HL-60/S4 treated with phorbol 12-myristate 13-acetate at 8.2 ng/mL for 4 days and 3 days (cell line): Measurements from ENCODE around the gene RASL10A.

ENCODE experiments used
- in situ Hi-C: fragments of 300-500 bp; cut with MboI; formaldehyde crosslinking; loops from 2 replicates; pipeline ENCODE4 v1.15.0; 2022; ENCODE audit warnings: low sequenced_read_pairs

Gene RASL10A

DNA sequence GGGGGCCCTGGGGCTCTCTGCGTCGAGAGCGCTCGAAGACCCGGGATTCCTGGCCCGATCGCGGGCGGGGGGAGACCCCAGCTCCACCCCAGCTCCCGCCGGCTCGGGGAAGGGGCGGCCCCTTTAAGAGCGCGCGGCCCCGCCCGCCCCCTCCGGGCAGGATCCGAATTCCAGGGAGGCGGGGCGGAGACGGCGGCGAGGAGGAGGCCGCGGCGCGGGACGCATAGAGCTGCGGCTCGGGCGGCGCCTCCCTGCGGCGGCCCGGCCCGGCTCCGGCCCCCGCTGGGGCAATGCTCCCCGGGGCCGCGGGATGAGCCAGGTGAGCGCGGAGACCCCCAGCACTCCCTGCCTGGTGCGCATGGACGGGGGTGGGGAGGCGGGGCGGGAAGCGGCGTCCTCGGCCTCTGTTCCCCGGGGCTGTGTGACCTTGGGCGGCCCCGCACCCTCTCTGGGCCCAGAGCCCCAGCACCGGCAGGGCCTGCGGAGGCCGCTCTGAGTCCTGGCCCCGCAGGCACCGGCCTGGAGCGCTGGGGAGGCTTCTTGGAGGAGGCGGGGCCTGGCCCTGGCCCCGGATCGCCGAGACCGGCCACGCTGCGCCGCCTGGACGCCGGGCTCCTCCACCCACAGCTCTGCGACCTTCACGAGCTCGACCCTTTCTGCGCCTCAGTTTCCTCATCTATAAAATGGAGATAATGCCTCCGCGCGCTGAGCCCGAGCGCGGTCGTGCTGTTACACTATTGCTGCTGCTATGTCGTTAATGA lies 8.5 kb downstream of the RASL10A start:
- in situ Hi-C loops = no loop called here

DNA sequence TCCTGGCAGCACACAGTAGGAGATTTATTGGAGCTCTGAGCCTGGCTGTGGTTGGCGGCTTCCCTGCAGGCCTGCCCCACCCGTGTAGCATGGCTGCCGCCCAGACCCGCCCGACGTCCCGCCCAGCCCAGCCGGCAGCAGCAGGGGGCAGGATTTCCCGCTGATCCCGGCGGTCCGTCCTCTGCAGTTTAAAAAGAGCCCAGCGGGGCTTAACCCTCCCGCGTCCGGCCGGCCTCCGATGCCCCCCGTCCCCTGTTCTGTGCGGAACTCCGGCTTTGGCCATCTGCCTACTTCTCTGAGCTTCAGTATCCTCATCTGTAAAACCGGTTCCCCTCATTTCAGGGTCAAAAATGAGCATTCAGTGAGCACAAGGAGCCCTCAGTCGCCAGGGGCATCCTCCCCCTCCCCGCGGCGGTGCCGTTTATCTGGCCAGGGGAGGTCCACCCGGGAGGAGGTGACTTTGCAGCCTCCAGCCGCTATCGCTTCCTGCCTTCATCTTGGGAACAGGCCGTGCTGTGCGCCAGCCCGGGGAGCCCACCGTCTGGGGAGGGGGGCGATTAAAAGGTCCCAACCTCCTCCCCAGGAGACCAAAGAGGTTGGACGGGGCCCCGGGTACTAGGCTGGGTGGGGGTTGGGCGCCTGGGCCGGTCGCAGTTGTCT lies 9.2 kb downstream of the RASL10A start, which contains the start of gene GAS2L1:
Gene GAS2L1 (plus strand): TSS at position 476 of the 660 bp plus-strand sequence. CDS start 1,456 bp downstream, outside the sequence.
- in situ Hi-C loops = no loop called here

DNA sequence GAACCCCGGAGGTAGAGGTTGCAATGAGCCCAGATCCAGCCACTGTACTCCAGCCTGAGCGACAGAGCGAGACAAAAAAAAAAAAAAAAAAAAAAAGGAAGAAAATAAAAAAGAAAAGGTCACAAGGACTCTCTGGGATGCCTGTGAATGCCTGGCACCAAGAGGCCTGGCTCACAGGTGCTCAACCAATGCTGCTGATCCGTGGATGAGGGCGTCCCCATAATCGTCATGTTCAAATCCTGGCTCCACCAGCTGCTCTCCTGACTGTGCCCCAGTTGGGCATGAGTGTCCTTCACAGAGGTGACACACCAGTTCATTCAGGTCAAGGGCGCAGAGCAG lies 9.7 kb downstream of the RASL10A start:
- in situ Hi-C loops = no loop called here

DNA sequence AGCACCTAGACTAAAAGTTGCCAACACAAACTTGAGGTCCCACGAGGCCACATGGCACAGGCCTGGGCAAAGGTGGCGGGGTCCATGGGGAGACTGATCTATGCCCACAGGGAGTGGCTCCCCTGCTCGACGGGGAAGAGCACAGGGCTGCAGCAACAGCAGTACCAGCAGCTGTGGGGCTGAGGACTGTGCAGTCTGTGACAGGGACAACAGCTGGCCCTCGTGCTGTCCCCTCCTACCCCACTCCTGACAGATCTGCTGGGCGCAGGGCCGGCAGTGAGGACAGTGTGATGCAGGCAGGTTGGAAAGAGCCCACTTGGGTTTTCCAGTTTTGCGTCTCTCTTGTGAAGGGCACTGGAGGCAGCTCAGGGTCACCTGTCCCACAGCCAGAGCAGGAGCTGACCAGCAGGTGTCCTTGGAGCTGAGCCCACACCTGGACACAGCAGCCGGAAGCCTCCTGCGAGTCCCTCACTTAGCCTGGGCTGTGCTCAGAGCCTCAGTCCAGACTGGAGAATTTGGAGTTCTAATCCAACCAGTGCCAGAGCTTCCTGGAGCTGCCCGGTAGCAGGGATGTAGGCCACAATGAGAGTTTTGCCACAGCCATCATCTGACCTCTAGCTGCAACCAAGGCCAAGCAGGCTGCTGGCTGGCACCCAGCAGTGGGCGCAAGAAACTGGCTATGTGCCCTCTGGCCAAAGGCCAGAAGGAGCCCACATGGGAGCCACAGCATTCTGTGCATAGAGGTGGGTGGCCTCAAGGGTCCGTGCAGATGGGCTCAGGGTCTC lies 12.6 kb downstream of the RASL10A start:
- in situ Hi-C loops = no loop called here

DNA sequence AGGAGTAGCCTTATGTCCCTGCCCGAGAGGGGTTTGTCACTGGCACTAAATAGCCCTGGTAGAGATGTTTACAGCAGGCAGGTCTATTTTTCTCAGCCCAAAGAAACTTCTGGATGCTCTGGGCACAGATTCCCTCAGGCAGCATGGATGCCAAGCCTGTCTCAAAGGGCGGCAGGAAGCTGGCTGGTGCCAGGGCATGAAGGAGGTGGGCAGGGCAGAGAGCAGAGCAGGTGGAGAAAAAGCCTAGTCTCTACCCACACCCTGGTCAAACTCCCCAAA lies 13.2 kb downstream of the RASL10A start:
- in situ Hi-C loops = no loop called here

DNA sequence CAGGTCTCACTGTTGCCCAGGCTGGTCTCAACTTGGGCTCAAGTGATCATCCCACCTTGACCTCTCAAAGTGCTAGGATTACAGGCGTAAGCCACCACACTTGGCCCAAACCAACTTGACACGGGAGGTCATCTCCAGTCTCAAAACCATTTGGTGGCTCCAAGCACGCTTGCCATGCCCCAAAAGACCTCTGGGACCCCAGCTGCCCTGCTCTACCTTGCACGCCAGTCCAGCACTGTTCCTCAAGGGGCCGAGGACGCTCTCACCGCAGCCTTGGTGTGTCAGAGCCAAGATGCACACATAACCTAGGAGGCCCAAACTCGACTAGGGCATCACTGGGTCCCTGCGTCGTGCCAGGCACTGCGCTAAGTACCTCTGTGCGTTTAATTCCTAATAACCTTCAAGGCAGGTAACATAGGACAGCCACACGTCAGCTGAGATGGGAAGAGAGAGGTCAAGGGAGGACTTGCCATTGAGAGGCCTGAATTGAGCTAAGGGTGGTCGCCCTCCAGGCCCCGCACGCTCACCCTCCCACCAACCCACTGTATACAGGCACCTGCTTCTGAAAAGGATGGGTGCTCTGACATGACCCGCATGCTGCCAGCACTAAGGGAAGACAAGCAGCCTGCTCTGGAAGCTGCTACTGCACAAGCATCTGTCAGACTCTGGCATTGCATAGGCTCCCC lies 13.6 kb downstream of the RASL10A start:
- in situ Hi-C loops = no loop called here

DNA sequence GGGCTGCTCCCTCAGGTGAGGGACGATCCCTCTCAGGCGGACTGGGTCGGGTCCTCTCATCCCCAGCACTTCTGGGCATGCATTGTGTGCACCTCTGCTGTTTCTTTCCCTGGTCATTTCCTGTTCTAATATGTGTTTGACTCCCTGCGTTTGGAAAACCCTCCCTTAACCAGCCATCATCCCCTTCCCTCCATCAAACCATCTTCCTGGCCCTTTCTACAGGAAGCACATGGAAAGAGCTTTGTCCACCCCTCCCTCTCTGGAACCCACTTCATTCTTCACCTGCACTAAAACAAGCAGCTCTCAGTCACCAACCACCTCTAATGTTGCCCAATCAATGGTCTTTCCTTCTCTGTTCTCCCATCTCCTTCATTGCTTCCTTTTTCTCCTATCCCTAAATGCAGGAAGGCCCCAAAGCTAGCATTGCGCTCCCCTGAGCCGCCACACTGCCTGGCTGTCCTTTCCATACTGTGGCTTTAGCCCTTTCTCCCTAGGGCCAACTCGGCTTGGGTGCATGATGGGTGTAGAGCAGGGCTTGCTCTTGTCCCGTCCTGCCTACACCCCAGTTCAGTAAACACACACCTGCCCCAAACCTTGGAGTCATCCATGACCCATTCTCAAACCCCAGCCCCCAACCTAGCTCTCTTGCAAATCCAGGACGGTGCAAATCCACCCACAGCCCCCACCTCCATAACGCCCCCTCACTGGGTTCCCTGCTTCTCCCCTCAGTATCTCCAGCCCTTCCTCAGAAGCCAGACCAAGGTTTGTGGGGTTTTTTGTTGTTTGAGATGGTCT lies 14.5 kb downstream of the RASL10A start:
- in situ Hi-C loops = no loop called here

DNA sequence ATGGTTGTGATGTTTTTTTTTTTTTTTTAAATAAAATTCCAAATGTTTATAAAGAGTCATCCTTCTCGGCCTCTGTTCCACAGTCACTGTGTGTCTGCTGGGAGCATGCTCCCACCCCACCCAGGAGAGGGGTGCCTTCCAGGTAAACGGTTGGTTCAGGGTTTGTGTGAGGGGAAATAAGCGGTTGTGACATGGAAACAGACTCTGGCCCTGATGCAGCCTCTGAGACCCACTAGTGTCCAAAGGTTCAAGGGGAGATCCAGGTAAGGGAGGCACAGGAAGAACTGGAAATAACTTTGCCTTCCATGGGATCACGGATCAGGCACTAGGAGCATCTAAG lies 15.1 kb downstream of the RASL10A start:
- in situ Hi-C loops = no loop called here

DNA sequence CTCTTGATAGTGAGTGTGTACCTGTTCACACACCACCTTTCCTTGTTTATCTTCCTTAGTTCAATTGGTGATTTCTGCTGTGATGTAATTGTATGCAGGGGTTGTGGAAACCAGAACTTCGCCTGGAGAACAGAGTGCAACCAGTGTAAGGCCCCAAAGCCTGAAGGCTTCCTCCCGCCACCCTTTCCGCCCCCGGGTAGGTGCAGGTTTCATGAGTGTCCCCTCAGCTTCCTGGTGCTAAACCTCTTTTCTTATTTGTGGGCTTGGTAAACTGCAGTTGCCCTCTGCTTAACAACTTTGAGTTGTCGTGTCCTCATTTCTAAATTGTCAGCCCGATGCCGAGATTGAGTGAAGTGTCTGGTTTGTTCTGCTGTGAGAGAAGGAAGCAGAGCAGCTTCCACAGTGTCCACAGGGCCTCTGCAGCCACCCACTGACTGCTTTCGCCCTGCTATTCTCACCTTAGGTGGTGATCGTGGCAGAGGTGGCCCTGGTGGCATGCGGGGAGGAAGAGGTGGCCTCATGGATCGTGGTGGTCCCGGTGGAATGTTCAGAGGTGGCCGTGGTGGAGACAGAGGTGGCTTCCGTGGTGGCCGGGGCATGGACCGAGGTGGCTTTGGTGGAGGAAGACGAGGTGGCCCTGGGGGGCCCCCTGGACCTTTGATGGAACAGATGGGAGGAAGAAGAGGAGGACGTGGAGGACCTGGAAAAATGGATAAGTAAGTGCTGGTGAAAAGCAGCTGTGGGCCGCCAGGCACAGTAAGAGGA lies 16.2 kb downstream of the RASL10A start:
- in situ Hi-C loops = no loop called here

DNA sequence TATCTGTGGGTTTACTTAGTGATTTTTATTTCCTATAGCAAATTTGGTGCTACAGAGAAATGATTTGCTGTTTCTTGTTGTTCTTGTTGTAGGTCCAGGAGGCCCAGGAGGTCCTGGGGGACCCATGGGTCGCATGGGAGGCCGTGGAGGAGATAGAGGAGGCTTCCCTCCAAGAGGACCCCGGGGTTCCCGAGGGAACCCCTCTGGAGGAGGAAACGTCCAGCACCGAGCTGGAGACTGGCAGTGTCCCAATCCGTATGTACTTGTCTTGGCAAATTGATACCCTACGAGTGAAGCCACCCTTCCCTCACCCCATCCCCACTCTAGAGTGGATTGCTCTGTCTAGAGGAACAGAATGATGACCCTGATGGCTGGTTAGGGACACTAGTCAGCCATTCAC lies 16.9 kb downstream of the RASL10A start:
- in situ Hi-C loops = no loop called here

DNA sequence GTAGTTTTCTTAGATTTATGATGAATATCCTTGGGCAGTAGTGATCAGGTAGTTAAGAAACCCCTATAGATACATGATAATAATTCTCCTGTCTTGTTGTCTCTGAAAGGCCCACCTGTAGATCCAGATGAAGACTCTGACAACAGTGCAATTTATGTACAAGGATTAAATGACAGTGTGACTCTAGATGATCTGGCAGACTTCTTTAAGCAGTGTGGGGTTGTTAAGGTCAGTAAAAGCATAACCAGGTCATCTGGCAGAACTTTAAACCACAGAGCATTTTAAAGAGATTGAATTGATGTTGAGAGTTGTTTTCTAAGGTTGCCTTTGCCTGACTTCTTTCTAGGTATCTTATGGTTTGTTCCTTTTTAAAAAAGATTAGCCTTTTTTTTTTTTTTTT lies 23.1 kb downstream of the RASL10A start:
- in situ Hi-C loops = no loop called here

DNA sequence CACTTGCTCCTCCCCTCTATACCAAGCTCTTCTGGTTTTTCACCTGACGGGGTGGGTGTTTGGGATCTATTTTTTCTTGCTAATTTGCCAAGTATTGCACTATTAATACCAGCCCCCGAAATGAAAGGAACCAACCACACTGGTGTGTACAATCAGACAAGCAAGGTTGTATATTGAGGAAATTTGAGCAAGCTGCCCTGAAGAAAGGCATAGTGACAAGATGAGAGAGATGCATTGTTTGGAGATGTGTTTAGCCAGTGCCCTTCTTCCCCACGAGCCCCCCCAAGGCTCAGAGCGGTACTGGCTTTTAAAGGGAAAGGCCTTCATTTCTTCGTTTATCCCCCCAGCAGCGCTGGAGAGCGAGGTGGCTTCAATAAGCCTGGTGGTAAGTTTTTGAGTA lies 24.3 kb downstream of the RASL10A start:
- in situ Hi-C loops = no loop called here

DNA sequence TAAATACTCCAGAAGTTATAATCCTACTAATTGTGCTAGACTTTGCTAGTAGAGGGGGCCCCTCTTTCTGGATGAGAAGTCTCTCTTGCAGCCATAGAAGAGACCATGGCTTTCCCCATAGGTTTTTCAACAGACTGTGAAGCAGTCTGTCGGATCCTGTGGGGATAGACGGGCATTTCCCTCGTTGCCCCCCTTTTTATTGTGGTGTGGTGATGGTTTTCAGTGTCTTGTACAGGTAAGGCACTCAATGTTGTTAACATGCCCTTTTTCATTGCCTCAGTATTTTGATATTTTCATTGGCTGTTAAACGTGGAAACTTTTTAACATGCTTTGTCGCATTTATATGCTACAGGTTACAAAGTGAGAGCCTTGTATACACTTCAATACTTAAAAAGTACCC lies 25.4 kb downstream of the RASL10A start:
- in situ Hi-C loops = no loop called here

DNA sequence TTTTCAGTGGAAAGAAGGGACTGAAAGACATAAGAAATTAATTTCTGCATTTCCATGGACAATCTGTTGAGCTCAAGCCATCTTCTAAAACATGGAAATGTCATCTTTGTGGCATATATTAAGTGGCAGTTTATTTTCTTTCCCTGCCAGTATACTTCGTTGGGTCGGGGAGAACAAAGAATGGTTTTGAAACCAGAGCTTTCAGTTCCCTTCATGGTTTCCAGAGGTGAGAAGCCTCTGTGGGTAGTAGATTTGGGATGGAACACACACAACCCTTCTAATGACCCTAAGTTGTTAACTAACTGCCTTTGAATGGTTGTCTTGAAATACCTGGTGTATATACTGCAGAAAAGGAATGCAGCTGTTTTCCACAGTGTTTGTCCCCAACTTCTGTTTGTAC lies 26.7 kb downstream of the RASL10A start:
- in situ Hi-C loops = no loop called here

DNA sequence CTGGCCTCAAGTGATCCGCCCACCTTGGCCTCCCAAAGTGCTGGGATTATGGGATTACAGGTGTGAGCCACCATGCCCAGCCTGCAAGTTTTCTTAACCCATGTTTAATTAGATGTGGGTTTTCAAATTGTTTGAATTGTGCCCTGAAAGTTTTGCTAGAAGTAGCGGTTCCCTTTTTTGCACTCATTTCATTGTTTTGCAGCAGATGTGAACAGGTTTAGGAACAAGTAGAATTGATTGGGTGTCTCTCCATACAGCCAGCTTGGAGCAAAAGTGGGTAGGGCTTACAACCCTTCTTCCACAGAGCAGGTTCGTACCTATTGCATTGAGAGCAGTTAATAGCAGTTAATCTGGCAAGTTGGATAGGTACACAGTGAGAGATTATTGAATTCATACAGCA lies 31.3 kb downstream of the RASL10A start:
- in situ Hi-C loops = no loop called here

DNA sequence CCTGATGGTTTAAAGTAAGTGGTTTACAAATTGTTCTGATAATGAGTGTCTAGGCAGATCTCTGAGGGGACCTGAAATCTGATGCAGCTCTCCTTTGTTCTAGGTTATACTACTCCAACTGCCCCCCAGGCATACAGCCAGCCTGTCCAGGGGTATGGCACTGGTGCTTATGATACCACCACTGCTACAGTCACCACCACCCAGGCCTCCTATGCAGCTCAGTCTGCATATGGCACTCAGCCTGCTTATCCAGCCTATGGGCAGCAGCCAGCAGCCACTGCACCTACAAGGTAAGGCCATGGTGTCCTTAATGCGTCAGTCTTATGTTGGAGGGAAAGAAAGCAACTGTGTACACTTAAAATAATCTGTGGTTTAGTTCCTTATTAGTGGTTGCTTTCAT lies 37.6 kb downstream of the RASL10A start:
- in situ Hi-C loops = no loop called here

DNA sequence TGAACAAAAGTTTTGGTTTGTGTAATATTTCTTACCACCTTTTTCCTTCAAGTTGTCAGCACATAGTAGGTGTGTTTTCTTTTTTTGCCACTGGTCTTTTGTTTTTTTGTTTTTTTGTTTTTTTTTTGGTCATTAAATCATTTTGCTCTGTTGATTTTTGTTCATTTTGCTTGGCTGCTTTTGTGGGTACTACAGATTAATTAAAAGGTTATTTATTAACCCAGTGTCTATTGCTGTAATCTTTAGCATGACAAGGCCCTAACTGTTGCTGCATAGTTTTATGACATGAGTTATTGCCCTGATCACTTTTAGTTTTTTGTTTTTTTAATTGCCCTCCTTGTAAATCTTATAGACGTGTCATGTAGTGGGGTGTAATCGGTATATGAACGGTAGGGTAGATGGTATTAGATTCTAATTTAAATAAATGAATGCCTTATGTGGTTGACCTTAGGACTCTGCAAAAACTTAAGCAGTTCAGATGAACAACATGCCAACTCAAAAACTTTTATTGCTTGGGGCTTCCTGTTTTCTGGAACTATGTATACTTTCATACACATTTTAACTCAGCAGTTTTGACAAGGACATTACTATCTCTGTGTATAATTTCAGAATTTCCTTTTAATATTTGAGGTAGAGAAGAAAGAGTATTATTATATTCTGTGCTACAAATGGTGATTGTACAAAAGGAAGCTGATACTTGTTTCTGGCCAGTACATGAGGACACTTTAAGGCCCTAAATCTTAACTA lies 39.5 kb downstream of the RASL10A start:
- in situ Hi-C loops = no loop called here

DNA sequence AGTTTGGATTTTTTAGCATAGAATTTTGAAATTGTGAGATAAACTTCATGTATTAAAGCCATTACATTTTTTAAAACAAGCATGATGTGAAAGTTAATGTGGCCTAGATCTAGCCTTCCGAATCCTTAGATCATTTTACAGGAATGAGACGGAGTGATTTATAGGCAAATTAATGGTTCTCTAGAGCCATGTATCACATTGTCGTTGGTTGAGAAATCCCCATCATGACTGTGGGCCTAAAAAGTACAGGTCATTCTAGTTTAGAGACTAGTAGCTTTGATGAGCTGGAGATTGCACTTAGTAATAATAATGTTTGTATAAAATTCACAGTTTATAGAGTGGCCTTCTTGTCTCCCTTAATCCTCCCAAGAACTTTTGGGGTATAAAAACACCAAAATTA lies 40.3 kb downstream of the RASL10A start:
- in situ Hi-C loops = no loop called here

DNA sequence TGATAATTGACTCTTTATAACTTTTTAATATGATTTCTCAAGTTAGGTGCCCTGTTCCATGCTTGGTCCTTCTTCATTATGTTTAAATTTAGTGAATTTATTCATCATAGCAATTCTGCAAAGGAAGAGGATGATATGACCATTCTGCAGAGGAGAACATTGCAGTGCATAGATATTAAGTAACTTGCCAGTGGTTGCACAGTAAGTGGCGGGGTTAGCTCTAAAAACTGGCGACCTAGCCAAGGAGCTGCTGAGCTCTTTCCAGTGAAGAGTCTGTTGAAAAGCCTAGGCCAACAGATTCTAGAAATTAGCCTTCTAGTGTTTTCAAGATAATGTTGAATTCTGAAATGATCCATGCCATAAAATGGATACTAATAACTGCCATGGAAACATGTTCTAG lies 42.9 kb downstream of the RASL10A start:
- in situ Hi-C loops = no loop called here
